Neuron (in vitro differentiated cells): ENCODE results near the gene NPL.
A peak's percentile ranks its signal among the peaks of the same experiment; 100 is the strongest.

ENCODE experiments used
- H2AFZ ChIP-seq: one replicate; pipeline ENCODE4 v1.6.1; 2013; ENCODE audit warnings: low read depth, mild to moderate bottlenecking, inconsistent platforms, low read length, moderate library complexity
- H3K27me3 ChIP-seq: one replicate; pipeline ENCODE4 v1.6.1; 2013; ENCODE audit warnings: low read length; ENCODE audit not compliant: insufficient read depth
- H3K36me3 ChIP-seq: one replicate; pipeline ENCODE4 v1.6.1; 2013; ENCODE audit warnings: low read length; ENCODE audit not compliant: insufficient read depth
- H3K4me1 ChIP-seq: one replicate; pipeline ENCODE4 v1.6.1; 2013; ENCODE audit warnings: low read length; ENCODE audit not compliant: insufficient read depth
- H3K4me3 ChIP-seq: 2 replicates; pipeline ENCODE4 v1.5.1; 2013; ENCODE audit warnings: mild to moderate bottlenecking, low read length, moderate library complexity
- H3K9me3 ChIP-seq: one replicate; pipeline ENCODE4 v1.6.1; 2013; ENCODE audit warnings: low read length

Gene NPL

DNA sequence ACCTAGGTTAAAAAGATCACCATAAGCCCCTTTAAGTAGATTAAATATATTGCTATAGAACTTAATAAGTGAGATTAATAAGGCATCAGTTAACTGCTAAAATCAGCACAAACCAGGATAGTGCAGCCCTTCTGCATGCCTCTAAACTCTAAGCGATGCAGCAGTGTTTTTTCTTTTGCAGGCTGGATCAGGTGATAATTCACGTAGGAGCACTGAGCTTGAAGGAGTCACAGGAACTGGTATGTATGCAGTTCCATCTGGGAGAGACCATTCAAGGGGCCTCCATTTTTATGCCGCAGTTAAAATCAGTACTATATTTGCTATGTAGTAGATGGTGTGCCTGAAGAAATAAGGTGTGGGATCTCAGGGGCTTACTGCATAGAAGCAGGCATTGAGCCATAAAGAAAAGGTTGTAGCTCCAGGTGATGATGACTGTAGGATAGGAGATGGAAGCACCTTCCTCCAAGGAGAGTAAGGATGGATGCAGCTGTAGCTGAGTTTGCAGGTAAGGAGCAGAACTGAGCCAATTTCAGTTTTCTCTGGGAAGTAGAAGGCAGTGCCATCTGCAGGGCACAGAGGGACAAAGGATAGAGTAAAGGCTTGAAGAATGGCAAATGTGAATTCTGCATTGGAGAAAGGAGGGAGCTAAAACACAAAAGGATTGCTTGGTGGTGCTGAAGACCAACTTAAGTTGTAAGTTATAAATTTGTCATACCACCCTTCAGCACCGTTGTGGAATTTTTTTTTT is 22.6 kb downstream of the NPL start:
- Histone ChIP-seq H3K27me3 (no peaks in the 10 kb centered on the region), H3K36me3 (no peaks in the 10 kb centered on the region), H3K4me1 (no peaks in the 10 kb centered on the region), H3K9me3 (no peaks in the 10 kb centered on the region), H2AFZ (no peak overlapping the region), H3K4me3 (no peak overlapping the region)

DNA sequence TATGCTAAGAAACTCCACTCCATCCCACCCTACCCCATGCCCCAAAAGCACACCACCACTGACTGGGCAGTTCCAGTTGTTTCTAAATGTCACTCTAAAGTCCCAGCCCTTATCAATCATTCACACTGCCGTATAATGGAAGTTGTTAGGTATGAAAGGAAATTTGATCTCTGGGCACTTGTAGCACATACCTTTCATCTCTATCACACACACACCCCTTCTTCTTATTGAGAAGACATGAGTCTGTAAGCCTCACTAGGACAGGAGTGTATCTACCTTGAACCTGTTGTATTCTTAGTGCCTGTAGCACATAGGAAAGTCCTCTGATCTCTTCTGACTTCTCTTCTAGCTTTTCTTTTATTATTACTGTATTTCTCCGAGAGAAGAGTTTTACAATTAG is 27.3 kb downstream of the NPL start:
- Histone ChIP-seq H2AFZ (no peak overlapping the region), H3K4me1 (peaks cover 3% of the 10 kb centered on the region), H3K4me3 (no peak overlapping the region), H3K9me3 (no peaks in the 10 kb centered on the region), H3K36me3 (no peaks in the 10 kb centered on the region), H3K27me3 (no peaks in the 10 kb centered on the region)

DNA sequence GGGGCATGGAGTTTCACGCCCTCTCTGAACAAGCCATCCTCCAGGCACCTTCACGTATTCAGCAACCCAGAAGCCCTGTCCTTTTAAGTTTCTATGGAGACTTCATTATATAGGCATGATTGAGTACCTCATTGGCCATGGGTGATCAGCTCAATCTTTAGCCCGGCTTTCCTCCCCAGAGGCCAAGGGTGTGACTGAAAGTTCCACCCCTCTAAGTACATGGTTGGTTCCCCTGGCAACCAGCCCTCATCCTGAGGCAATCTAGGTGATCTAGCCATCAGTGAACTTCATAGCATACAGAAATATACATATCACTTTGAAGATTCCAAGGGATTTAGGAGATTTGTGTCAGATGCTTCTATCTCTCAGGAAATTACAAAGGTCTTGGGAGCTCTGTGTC is 28.2 kb downstream of the NPL start:
- Histone ChIP-seq H3K4me3 (no peak overlapping the region), H3K27me3 (no peaks in the 10 kb centered on the region), H3K36me3 (no peaks in the 10 kb centered on the region), H3K9me3 (no peaks in the 10 kb centered on the region), H2AFZ (no peak overlapping the region), H3K4me1 (peaks cover 3% of the 10 kb centered on the region)

DNA sequence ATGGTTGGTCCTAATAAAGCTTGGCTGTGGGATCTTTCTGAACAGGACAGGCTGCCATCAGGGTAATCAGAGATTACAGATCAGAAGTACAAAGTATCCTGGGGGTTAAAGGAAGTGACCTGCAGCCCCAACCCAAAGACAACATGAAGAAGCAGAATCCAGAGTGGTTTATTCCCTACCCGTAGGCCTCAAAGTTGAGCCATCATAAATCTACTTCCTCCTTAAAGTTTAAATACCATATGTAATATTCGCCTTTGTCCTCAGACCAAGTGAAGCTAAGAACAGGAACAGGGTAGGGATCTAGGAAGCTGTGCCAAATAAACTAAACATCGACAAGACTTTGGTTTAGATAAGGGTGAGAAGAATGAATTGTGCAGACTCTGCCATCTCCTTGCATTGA is 33.6 kb downstream of the NPL start:
- H2AFZ ChIP-seq: no peak overlapping the region
- no peaks in the 10 kb centered on the region for H3K36me3 ChIP-seq
- H3K4me1 ChIP-seq: no peaks in the 10 kb centered on the region
- H3K27me3 ChIP-seq: no peaks in the 10 kb centered on the region
- no peak overlapping the region for H3K4me3 ChIP-seq
- no peaks in the 10 kb centered on the region for H3K9me3 ChIP-seq

DNA sequence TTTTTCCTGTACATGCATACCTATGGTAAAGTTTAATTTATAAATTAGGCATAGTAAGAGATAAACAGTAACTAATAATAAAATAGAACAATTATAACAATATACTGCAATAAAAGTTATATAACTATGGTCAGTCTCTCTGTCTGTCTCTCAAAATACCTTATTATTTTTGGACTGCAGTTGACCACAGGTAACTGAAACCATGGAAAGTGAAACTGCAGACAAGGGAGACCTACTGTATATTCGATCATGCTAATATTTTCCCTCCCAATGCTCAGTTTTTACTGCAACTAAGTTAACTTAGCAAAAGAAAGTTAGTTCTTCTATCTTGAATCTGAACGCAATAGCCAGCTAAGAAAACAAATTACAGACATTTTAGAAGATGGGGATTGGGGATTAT is 37.3 kb downstream of the NPL start:
- Histone ChIP-seq H3K4me1 (no peaks in the 10 kb centered on the region), H3K27me3 (no peaks in the 10 kb centered on the region), H3K36me3 (no peaks in the 10 kb centered on the region), H3K9me3 (no peaks in the 10 kb centered on the region), H3K4me3 (no peak overlapping the region), H2AFZ (no peak overlapping the region)

DNA sequence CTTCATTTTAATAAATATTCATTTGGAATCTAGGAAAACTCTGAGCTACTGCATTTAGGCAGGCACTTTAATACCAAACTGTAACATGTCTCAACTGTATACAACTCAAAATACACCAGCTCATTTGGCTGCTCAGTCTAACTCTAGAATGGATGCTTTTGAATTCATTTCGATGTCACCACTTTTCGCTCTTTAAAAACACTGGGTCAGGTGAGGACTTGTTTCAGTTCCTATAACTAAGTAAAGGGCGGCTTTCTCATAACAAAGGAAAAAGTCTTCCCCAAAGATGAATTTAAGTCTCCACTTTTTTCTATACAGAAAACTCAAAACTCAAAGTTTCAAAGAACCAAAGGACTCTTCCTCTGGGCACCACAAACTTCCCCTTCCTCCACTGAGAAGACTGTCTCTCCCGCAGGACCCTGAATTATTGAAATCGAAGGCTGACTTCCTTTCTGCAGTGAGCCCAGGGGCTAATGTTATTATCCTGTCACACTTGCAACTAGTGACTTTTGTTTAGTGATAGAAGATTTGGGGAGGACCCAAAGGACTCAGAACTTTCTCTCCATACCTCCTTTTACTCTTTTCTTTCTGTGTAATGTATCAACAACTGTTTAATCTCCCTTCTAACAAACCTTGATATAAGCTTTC is 39.8 kb downstream of the NPL start:
- H3K9me3 ChIP-seq: no peaks in the 10 kb centered on the region
- H3K36me3 ChIP-seq: no peaks in the 10 kb centered on the region
- H3K4me1 ChIP-seq: peaks cover 11% of the 10 kb centered on the region
- H2AFZ ChIP-seq: no peak overlapping the region
- no peak overlapping the region for H3K4me3 ChIP-seq
- H3K27me3 ChIP-seq: no peaks in the 10 kb centered on the region

DNA sequence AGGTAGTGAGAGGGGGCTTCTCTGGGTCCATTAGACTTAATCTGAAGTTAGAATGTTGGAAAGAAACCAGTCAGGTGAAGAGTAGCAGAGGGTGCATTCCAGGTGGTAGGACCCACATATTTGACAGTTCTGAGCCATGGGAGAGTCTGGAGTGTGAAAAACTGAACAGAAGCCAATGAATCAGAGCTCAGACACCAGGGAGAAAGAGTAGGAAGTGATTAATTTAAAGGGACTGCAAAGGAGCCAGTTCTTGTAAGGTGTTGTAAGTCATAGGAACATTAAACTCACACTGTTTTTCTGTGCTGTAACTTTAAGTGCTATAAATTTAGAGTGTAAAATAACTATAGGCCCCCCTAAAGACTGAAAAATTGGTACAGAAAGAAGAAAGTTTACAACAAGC is 43.7 kb downstream of the NPL start:
- Histone ChIP-seq H3K9me3 (no peaks in the 10 kb centered on the region), H3K36me3 (no peaks in the 10 kb centered on the region), H3K4me1 (peaks cover 23% of the 10 kb centered on the region), H3K27me3 (no peaks in the 10 kb centered on the region), H3K4me3 (no peak overlapping the region), H2AFZ (no peak overlapping the region)

DNA sequence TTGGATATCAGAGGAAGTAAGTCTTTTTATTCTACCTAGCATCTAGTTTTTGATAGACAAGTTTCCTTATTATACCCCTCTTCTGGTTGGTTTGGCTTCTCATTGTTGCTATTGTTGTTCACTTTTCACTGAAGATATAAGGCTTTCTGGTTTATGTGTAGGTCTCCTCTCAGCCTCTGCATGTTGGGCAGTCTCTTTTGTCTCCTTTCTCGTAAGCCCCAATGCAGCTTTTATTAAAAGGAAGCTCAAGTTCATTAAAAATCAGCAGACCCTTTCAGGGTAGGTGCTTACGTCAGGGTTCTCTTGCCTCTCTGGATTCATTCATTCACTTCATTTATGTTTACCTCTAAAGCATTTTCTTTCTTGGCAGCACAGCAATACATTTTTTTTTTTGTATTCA is 44.8 kb downstream of the NPL start:
- H3K36me3 ChIP-seq: no peaks in the 10 kb centered on the region
- H3K4me3 ChIP-seq: no peak overlapping the region
- no peaks in the 10 kb centered on the region for H3K9me3 ChIP-seq
- H3K4me1 ChIP-seq: peaks cover 27% of the 10 kb centered on the region
- no peak overlapping the region for H2AFZ ChIP-seq
- H3K27me3 ChIP-seq: no peaks in the 10 kb centered on the region

DNA sequence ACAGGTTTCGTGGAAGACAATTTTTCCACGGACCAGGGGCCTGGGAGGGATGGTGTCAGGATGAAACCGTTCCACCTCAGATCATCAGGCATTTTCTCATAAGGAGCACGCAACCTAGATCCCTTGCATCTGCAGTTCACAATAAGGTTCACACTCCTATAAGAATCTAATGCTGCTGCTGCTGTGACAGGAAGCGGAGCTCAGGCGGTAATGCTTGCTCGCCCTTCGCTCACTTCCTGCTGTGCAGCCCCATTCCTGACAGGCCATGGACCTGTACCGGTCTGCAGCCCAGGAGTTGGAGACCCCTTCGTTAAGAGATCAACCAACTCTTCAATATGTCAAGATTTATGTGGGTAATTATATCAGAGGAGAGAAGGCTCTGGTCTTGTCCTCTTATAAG is 46.2 kb downstream of the NPL start:
- Histone ChIP-seq H2AFZ (no peak overlapping the region), H3K36me3 (peaks cover 3% of the 10 kb centered on the region), H3K4me3 (no peak overlapping the region), H3K27me3 (no peaks in the 10 kb centered on the region), H3K9me3 (no peaks in the 10 kb centered on the region), H3K4me1 (peaks cover 31% of the 10 kb centered on the region)

DNA sequence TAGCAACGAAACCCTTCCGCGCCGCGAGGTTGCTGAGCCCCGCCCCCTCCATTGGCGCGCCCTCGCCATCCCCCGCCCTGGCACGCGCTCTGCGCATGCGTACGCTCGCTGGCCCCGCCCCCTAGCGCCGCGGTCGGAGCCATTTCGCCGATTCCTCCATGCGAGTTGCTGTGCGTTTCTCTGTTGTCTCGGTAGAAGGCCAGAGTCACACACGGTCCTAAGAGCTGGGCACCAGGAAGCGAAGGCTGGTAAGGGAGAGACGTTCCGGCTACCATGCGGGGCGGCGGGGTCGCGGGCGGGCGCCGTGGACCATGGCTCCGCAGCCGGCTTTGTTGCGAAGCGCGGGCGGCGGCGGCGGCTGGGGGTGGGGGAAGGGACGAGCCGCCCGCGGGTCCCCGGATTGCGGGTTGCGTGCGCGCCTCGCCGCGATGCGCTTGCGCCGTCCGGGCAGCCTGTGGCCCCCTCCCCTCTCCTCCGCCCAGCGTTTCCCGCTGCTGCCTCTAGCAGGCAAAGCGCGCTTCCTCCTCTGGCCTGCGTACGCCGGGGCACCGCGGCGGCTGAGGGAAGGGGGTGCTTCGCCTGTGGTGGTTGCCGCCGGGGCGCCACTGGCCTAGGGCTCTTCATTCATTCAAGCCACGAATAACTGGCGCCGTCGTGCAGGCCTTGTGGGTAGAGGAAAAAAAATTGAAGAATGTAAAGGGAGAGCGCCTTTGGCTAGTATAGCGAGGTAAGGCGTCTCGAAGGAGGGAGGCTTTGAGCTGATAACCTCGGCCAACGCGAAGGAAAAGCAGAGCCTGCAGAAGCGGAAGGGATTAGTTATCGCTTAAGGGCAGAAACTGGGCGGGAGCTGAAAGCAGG is 49.9 kb downstream of the NPL start, which contains the start of gene DHX9:
Gene DHX9, plus strand, starts transcription at position 139 of the 858 bp plus-strand sequence. CDS start 3,220 bp downstream, outside the sequence.
- Histone ChIP-seq H3K36me3 (peaks cover 25% of the 10 kb centered on the region), H3K9me3 (no peaks in the 10 kb centered on the region), H2AFZ (peak within 1 kb of the TSS; percentile 64), H3K4me3 (peak within 1 kb of the TSS; percentile 96), H3K27me3 (no peaks in the 10 kb centered on the region), H3K4me1 (peaks cover 37% of the 10 kb centered on the region)

DNA sequence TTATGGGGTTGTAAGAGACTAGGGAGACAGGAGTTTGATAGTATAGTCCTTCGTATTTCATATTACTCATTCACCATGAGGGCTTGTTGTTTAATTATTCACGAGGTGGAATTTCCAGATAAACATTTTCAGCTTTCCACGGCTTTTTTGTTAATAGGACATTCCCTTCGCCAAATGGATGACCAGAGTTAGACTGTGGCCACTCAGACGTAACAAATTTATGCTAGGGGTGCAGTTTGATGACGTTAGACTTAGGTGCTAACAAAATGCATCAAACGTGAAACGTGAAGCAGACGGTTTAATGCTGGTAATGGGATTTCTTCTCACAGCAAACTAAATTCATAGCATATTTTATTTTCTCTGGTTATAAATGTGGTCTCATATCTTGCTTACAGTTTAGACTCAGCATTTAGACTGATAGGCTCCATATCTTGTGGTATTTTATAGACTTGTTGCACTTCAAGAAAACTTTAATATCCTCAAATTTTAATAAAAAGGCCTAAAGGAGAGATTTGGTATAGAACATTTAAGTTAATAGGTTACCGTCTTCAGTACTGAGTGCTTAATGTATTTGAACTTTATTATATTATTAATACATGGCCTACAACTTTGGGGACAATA is 51.9 kb downstream of the NPL start:
- peaks cover 45% of the 10 kb centered on the region for H3K36me3 ChIP-seq
- H3K27me3 ChIP-seq: no peaks in the 10 kb centered on the region
- H3K9me3 ChIP-seq: no peaks in the 10 kb centered on the region
- no peak overlapping the region for H2AFZ ChIP-seq
- H3K4me3 ChIP-seq: peak overlapping the region; percentile 96
- peaks cover 26% of the 10 kb centered on the region for H3K4me1 ChIP-seq

DNA sequence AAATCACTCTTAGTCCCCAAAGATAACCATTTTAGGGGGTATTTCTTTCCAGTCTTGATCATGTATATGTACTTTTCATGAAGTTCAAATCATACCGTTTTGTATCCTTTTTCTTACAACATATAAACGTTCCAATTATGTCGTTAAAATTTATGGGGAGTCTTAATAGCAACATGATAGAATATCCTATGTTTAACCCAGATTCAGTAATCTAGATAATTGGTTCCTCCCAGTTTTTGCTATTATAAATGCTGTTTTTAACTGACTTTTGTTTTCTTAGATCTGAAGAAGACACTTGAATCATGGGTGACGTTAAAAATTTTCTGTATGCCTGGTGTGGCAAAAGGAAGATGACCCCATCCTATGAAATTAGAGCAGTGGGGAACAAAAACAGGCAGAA is 52.7 kb downstream of the NPL start:
- H3K9me3 ChIP-seq: no peaks in the 10 kb centered on the region
- no peaks in the 10 kb centered on the region for H3K27me3 ChIP-seq
- no peak overlapping the region for H2AFZ ChIP-seq
- peaks cover 53% of the 10 kb centered on the region for H3K36me3 ChIP-seq
- peak overlapping the region; percentile 96 for H3K4me3 ChIP-seq
- peaks cover 26% of the 10 kb centered on the region for H3K4me1 ChIP-seq

DNA sequence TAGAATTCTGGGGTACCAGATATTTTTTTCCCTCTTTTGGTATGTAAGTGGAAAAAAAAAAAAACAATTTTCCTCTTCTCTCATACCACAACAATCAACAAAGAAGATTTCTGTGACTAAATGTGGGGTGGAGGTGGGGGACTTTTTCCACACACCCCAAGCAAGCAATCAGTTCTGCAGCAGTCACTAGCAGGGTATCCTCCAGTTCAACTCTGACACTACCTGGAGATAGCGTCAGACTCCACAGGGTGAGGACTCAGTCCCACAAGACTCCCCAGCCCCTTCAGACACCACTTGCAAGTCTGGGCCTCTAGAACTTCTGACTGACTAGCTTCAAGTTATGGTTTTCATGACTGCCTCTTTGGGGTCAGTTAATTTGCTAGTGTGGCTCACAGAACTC is 55.8 kb downstream of the NPL start:
- Histone ChIP-seq H2AFZ (no peak overlapping the region), H3K4me1 (peaks cover 21% of the 10 kb centered on the region), H3K27me3 (no peaks in the 10 kb centered on the region), H3K36me3 (peaks cover 83% of the 10 kb centered on the region), H3K9me3 (no peaks in the 10 kb centered on the region), H3K4me3 (no peak overlapping the region)
